Measurements from ENCODE around the gene DCUN1D1.

The DCUN1D1 gene

GRCh38 chr3:182972387-182972786 lies 8.0 kb downstream of the DCUN1D1 start:
- no peak for FAIRE-seq
- DNase-seq (ENCODE audit: low spot score), result no peak

DNA sequence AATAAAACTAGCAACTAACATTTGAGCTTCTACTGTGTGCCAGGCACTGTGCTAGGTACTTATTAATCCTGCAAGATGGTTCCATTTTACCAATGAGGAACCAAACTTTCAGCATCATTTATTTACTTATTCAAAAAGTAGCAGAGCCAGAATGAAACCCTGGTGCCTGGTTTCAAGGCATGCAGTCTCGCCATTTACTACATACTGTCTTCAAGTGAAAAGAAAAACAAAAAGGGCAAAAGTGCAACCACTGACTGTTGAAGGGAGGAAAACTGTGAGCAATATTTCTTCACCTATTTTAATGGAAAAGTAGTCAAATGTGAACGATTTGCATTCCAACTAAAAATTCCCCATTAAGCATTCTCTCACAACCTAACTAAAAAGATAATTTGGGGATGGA lies 8.7 kb downstream of the DCUN1D1 start:
- no peak for FAIRE-seq

GRCh38 chr3:182970811-182971418 lies 9.4 kb downstream of the DCUN1D1 start:
- DNase-seq (ENCODE audit: low spot score) (no peak), FAIRE-seq (no peak)

More for the DNA sequence above, 8.7 kb downstream of the DCUN1D1 start:
- DNase-seq (ENCODE audit: low spot score), result no peak

DNA sequence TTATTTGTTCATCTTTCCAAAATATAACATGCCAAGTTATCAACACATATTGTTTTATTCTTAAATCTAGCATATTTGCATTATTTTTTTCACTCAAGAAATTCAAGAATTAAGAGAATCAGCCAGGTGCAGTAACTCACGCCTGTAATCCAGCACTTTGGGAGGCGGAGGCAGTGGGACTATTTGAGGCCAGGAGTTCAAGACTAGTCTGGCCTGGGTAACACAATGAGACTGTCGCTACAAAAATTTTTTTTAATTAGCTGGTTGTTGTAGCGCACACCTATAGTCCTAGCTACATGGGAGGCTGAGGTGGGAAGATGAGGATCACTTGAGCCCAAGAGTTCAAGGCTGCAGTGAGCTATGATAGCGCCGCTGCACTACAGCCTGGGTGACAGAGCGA lies 10.5 kb downstream of the DCUN1D1 start:
- FAIRE-seq (no peak), DNase-seq (ENCODE audit: low spot score) (no peak)

- FAIRE-seq (no peak), DNase-seq (ENCODE audit: low spot score) (no peak)
Measured at GRCh38 chr3:182969277-182969676, 11.1 kb downstream of the DCUN1D1 start.

- FAIRE-seq, result no peak
- no peak for DNase-seq (ENCODE audit: low spot score)
Measured at GRCh38 chr3:182967218-182968204, 12.8 kb downstream of the DCUN1D1 start.

GRCh38 chr3:182965861-182966366 lies 14.4 kb downstream of the DCUN1D1 start:
- no peak for DNase-seq (ENCODE audit: low spot score)
- FAIRE-seq, result no peak

GRCh38 chr3:182964179-182964578 lies 16.2 kb downstream of the DCUN1D1 start:
- DNase-seq (ENCODE audit: low spot score), result no peak
- FAIRE-seq, result no peak

DNA sequence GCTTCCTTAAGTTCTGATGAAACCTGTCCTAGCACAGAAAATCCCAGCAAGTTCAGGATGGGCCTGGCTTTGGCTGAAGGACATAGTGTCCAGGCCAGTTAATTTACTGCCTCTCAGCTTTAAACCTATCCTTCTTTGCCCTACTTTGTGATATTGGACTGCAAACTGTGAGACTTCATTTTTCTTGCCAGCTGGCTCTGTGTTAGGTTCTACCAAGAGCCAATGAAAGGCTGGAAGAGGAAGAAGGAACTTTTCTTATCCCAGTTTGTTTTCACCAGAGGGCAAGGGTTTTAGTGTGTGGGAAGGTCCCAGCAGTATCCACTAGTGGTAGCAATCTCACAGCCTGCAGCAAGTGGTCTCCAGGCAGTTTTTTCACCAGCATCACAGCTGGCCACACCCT lies 18.2 kb downstream of the DCUN1D1 start:
- no peak for FAIRE-seq
- DNase-seq (ENCODE audit: low spot score), result no peak

- FAIRE-seq (no peak), DNase-seq (ENCODE audit: low spot score) (no peak)
Measured at GRCh38 chr3:182959474-182960350, 20.6 kb downstream of the DCUN1D1 start.

- no peak for DNase-seq (ENCODE audit: low spot score)
- FAIRE-seq, result no peak
Measured at GRCh38 chr3:182957676-182958266, 22.6 kb downstream of the DCUN1D1 start.

GRCh38 chr3:182957226-182957625 lies 23.1 kb downstream of the DCUN1D1 start:
- FAIRE-seq, result no peak
- no peak for DNase-seq (ENCODE audit: low spot score)

DNA sequence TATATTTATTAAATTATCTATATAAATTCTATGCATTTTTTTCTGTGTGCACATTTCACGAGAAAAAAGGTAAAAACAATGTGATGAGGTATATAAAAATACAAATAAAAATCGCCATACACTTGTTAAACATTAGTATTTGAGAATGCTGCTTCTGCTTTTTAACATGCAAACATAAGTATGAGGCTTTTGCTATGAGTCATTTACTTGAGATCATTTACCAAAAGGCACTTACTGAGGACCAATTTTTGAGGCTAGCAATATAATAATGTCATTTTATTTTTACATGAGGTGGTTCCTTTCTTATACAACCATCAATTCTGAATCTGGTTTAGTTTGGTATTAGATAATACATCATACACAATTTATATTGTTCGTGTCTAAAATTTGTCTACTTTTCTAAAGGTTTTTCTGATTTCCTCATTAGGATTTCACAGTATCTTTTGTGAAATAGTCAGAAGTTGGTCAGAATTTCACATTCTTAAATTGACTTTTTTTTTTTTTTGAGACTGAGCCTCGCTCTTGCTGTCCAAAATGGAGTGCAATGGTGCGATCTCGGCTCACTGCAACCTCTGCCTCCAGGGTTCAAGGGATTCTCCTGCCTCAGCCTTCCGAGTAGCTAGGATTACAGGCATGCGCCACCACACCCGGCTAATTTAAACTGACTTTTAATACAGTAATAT lies 25.6 kb downstream of the DCUN1D1 start:
- DNase-seq (ENCODE audit: low spot score), result no peak
- no peak for FAIRE-seq

- DNase-seq (ENCODE audit: low spot score), result no peak
- FAIRE-seq, result no peak
Measured at GRCh38 chr3:182949688-182950087, 30.6 kb downstream of the DCUN1D1 start.

DNA sequence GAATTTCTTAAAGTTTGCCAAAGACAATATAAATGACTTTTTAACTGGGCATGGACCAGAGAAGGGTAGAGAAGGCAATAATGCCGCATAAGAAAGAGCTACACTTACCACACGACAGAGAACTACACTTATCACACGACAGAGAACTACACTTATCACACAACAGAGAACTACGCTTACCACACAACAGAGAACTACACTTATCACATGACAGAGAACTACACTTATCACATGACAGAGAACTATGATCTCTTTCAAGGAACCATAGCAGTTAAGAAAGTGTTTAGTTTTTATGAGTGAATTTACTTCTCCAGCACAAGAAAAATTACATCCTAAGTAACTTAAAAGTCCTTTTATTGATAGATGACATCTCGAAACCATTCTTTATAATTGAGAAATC lies 32.0 kb downstream of the DCUN1D1 start:
- FAIRE-seq (no peak), DNase-seq (ENCODE audit: low spot score) (no peak)

DNA sequence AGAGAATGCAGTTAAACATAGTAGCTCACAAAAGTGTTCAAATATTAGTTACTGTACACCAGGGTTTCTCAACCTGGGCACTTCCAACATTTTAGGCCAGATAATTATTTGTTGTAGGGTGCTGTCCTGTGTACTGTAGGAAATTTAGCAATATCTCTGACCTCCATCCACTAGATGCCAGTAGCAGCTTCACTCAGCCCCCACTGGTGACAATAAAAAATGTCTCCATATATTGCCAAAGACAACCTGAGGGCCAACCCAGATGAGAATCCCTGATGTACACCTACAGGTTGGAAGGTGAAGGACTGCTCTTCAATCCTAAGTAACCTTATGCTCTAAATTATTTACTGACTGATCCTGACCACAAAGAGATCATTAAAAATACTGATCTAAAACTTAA lies 32.5 kb downstream of the DCUN1D1 start:
- no peak for FAIRE-seq
- DNase-seq (ENCODE audit: low spot score), result no peak

DNA sequence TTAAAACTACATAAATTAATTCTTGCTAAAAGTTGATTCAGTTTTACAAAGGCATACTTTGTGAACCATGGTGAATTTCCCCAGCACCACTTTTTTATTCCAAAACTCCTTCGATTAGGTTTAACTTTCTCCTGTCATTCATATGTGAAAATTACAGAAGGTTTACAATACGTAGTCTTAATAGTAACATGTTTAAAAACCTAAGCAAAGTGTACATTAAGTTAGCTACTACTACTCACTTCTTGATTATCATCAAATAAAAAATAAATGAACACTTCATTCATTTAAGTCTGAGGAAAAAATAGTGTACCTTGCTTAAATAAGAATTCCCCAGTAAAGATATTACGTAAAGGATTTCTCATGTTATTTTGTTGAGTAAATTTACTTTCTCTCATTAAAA lies 38.6 kb downstream of the DCUN1D1 start:
- FAIRE-seq (no peak), DNase-seq (ENCODE audit: low spot score) (no peak)

DNA sequence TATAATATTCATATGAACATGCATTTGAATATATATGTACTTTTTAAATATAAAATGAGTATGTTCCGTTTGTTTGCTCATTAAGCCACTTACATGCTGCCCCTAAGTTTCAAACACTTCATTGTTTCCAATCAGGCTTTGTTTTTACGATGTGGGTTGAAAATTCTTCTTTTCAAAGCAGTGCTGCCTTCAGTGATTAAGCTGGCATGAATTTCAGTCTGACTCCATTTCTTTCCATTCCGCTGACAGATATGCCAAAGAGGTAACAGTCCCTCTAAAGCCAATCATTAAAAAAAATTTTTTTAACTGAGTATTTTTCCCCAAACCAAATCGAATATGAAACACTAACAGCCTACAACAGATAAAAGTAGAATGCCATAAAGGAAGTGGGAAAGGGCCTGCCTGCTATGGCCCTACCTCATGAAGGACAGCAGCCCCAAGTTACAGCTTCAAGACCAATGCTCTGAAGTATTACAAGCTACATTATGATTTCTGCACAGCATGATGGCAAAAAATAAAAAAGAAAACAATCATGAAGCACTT lies 40.0 kb downstream of the DCUN1D1 start:
- DNase-seq (ENCODE audit: low spot score), result no peak
- FAIRE-seq, result no peak

DNA sequence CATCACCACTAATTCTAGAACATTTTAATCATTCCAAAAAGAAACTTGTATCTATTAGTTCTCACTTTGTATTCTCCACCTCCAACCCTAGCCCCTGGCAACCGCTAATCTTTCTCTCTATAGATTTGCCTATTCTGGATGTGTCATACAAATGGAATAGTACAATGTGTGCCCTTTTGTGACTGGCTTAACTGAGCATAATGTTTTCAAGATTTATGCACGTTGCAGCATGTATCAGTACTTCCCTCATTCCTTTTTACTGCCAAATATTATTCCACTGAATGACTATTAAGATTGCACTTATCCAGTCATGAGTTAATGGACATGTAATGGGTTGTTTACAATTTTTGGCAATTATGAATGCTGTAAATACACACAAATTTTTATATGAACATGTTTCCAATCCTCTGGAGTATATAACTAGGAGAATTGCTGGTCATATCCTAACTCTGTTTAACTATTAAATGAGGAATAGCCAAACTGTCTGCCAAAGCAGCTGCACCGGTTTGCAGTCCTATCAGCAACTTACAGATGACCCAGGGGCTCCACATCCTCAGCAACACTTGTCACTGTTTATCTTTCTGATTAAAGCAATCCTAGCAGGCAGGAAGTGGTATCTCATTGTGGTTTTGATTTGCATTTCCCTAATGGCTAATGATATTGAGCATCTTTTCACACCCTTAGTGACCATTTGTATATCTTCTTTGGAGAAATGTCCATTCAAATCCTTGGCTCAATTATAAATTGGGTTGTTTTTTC lies 42.9 kb downstream of the DCUN1D1 start:
- FAIRE-seq, result no peak
- no peak for DNase-seq (ENCODE audit: low spot score)

DNA sequence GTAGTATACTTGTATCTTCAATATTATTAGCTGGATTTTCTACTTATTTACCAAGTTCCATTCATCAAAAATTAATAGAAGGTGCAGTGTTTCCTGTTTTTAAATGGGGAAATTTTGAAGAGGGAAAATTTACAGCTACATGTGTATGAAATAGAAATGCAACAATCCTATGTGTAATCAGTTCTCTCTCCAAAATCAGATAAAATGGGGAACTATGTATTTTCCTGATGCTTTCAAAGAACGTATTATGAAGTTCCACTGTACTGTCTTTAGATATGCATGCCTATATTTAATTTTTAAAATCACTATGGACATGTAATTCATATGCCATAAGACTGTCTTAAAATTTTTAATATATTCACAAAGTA lies 43.4 kb downstream of the DCUN1D1 start:
- FAIRE-seq (no peak), DNase-seq (ENCODE audit: low spot score) (no peak)
